D721Med (cell line): ENCODE measurements around the gene ST3GAL3.

Source experiments
- DNase-seq: peaks from one replicate; pipeline ENCODE4 v3.0.0; 2011; ENCODE audit warnings: low spot score; ENCODE audit not compliant: insufficient read length
- FAIRE-seq: peaks from 2 replicates; lab custom pipeline; 2011; peaks lifted over from hg19 to GRCh38; lab: Jason Lieb, UNC
- TF ChIP-seq, protein P1 (sequence below): IDR thresholded peaks from 2 replicates; pipeline ENCODE4 v1.5.1; 2012; ENCODE audit warnings: mild to moderate bottlenecking, control low read depth; ENCODE audit not compliant: insufficient read depth; ENCODE audit errors: missing control alignments

The ST3GAL3 gene

DNA sequence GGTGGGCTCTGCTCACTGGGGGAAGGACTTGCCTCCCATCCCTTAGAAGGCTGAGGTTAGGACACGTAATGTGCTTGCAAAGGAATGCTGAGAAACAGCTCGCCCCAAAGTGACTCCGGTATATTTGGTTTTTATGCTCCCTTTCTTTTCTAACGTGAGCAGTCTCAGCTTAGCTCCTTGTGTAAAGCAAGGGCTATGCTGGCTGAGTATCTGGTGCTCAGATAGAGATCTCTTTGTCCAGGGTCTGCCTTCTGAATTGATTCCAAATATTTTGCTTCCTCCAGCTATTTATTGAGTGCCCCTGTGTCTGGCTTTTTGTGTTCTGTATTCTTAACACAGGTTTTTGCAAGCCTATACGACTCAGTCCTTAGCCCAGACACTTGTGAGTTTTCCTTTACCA is 131.7 kb downstream of the ST3GAL3 start:
- TF ChIP-seq, protein P1, sequence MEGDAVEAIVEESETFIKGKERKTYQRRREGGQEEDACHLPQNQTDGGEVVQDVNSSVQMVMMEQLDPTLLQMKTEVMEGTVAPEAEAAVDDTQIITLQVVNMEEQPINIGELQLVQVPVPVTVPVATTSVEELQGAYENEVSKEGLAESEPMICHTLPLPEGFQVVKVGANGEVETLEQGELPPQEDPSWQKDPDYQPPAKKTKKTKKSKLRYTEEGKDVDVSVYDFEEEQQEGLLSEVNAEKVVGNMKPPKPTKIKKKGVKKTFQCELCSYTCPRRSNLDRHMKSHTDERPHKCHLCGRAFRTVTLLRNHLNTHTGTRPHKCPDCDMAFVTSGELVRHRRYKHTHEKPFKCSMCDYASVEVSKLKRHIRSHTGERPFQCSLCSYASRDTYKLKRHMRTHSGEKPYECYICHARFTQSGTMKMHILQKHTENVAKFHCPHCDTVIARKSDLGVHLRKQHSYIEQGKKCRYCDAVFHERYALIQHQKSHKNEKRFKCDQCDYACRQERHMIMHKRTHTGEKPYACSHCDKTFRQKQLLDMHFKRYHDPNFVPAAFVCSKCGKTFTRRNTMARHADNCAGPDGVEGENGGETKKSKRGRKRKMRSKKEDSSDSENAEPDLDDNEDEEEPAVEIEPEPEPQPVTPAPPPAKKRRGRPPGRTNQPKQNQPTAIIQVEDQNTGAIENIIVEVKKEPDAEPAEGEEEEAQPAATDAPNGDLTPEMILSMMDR = no peak
- DNase-seq (no peak), FAIRE-seq (no peak)

DNA sequence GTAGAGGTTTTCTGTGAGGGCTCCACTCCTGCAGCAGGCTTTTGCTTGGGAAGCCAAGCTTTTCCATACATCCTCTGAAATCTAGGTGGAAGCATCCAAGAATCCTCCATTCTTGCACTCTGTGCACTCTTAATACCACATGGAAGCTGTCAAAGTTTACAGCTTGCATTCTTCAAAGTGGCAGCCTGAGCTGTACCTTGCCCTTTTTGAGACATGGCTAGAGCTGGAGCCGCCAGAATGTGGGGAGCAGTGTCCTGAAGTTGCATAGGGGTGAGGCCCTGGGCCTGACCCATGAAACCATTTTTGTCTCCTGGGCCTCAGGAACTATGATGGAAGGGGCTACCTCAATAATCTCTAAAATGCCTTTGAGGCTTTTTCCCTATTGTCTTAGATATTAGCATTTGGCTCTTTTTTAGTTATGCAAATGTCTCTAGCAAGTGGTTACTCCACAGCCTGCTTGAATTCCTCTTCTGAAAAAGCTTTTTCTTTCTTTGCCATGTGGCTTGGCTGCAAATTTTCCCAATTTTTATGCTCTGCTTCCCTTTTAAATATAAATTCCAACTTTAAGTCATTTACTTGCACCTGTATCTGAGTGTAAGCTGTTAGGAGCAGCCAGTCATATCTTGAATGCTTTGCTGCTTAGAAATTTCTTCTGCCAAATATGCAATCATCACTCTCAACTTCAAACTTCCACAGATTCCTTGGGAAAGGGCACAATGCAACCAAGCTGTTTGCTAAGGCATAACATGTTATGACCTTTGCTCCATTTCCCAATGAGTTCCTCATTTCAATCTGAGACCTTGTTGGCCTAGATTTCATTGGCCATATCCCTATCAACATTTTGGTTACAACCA is 134.2 kb downstream of the ST3GAL3 start:
- TF ChIP-seq, protein P1 = no peak
- FAIRE-seq = no peak

DNA sequence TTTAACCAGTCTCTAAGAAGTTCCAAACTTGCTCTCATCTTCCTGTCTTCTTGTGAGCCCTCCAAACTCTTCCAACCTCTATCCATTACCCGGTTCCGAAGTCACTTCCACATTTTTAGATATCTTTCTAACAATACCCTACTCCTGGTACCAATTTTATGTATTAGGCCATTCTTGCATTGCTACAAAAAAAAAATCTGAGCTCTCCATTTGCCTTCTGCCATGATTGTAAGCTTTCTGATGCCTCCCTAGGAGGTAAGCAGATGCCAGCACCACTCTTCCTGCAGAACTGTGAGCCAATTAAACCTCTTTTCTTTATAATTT is 134.8 kb downstream of the ST3GAL3 start:
- TF ChIP-seq, protein P1 = no peak
- FAIRE-seq (no peak), DNase-seq (no peak)

More for the DNA sequence above, 134.2 kb downstream of the ST3GAL3 start:
- DNase-seq = no peak

DNA sequence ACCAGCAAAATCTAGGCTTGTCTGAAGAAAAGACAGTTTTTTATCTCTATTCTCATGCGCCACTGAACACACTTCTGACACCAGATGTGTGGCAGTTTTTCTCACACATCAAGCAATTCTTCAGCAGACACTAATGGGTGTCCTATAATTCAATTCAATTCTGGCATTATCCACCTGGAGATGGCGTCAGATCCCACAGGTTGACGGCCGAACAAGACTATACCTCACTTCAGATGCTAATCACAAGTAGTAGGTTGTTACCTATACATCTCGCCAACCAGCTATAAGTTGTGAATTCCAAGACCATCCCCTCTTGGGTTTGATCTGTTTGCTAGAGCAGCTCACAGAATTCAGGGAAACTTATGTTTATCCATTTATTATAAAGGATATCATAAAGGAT is 136.3 kb downstream of the ST3GAL3 start:
- TF ChIP-seq, protein P1 = no peak
- DNase-seq (no peak), FAIRE-seq (no peak)

DNA sequence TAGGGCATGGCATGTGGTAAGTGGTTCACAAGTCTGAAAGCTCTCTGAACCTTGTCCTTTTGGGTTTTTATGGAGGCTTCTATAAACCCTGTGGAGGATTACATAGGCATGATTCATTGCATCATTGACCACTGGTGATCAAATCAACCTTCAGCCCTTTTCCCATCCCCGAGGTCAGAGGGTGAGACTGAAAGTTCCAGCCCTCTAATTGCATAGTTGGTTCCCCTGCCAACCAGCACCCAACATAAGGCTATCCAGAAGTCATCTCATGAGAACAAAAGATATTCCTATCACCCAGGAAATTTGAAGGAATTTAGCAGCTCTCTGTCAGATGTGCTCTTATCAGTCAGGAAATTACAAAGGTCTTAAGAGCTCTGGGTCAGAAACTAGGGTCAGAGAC is 136.8 kb downstream of the ST3GAL3 start:
- DNase-seq (no peak), FAIRE-seq (no peak)
- TF ChIP-seq, protein P1 = no peak

DNA sequence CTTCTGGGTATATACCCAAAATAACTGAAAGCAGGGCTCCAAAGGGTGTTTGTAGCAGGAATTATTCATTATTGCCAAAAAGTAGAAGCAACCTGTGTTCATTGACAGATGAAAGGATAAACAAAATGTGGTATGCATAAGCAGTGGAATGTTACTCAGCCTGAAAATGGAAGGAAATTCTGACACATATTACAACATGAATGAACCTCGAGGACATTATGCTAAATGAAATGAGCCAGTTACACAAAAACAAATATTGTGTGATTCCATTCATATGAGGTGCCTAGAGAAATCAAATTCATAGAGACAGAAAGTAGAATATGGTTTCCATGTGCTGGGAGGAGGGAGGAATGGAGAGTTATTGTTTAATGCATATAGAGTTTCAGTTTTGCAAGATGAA is 140.0 kb downstream of the ST3GAL3 start:
- DNase-seq = no peak
- TF ChIP-seq, protein P1 = no peak
- no peak for FAIRE-seq

DNA sequence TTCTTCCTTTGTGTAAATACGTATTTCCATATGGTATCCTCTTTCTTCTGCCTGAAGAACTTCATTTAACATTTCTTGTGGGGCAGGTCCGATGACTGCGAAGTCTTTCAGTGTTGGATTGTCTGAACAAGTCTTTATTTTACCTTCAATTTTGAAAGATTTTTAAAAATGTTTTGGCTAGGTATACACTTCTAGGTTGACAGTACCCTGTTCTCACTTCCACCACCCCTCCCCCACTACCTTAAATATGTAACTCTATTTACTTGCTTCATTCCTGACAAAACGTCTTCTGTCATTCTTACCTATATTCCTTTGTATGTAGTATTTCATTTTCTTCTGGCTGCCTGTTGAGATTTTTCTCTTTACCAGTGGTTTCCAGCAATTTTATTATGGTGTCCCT is 140.5 kb downstream of the ST3GAL3 start:
- FAIRE-seq (no peak), DNase-seq (no peak)
- TF ChIP-seq, protein P1 = no peak
